Mucosa of descending colon (tissue), 3 donors: Measurements from ENCODE around the gene BAG1. TPM values are rescaled to one million over a fixed set of nuclear protein-coding genes. Genes with fewer than 3 reads are reported as not detected.
A peak's percentile ranks its signal among the peaks of the same experiment; 100 is the strongest.

Experiments used
- ATAC-seq: fragments of 200-7000 bp; cut with Tn5 transposase; one replicate; pipeline ENCODE4 v1.9.1; 2020; ENCODE audit warnings: mild to moderate bottlenecking, moderate library complexity
- DNase-seq, 3 donors: peaks; one replicate each; pipeline ENCODE4 v3.0.0-alpha.2; 2020
- H3K36me3 ChIP-seq: fragments of 200-600 bp; one replicate; pipeline ENCODE4 v1.8.0; 2021; ENCODE audit warnings: low read depth, mild to moderate bottlenecking
- H3K4me1 ChIP-seq: fragments of 200-600 bp; one replicate; pipeline ENCODE4 v1.8.0; 2021; ENCODE audit warnings: low read depth, mild to moderate bottlenecking
- H3K4me3 ChIP-seq: fragments of 200-600 bp; one replicate; pipeline ENCODE4 v1.8.0; 2021; ENCODE audit warnings: mild to moderate bottlenecking
- H3K9me3 ChIP-seq: fragments of 200-600 bp; one replicate; pipeline ENCODE4 v1.8.0; 2021; ENCODE audit warnings: mild to moderate bottlenecking
- intact Hi-C, 2 donors: fragments of 100-400 bp; cut with DNase I in 1 of 2; cut with micrococcal nuclease in 1 of 2; formaldehyde crosslinking; loops; one replicate each; pipeline versions ENCODE4 v1.11.0 to v1.11.1; 2022; cut with DNase I, micrococcal nuclease
- total RNA-seq, 3 donors: library from RNA; stranded (reverse); fragmentation: NEBNext Ultra II Directional in 2 of 3; extraction: Animal tissue kit (Norgen Biotek cat#: 25700) in 2 of 3; gene quantifications; one replicate each; pipeline versions ENCODE4 v1.2.1 to v1.2.4, GENCODE V29; 2021 to 2023
- TF ChIP-seq, protein P1 (sequence below): fragments of 200-600 bp; IDR thresholded peaks from one replicate; pipeline ENCODE4 v1.8.0; 2022; ENCODE audit warnings: antibody characterized with exemption, mild to moderate bottlenecking
- donor health status: DM: no; HTN: no; CAD: no; lungs with moderate emphysema.
- donor health status: DM: no; HTN: no; CAD: no.
- donor health status: DM: no; HTN: yes; CAD: no.

BAG1 gene
- total RNA-seq, 3 donors from 2014 or later, result 120 to 155 (median 153) TPM

DNA sequence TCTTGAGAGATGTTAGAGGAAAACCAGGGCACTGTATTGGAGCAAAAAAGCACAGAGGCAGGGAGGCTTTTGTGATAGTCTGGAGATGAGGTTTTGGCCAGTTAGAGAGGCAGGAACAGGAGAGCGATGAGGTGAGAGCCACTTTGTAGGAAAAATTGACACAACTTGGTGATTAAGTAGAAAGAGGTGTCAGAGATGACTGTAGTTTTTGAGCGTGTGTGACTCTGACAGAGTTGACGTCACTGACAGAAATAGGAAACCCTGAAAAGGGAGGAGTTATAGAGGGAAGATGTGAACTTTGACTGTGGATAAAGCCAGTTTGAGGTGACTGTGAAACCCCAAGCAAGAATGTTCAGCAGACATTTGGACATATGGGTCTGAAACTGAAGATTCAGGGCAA is 41.5 kb upstream of the BAG1 start:
- intact Hi-C loops, result no loop called here
- H3K9me3 ChIP-seq, result no peaks in the 10 kb centered on the region
- TF ChIP-seq, protein P1, sequence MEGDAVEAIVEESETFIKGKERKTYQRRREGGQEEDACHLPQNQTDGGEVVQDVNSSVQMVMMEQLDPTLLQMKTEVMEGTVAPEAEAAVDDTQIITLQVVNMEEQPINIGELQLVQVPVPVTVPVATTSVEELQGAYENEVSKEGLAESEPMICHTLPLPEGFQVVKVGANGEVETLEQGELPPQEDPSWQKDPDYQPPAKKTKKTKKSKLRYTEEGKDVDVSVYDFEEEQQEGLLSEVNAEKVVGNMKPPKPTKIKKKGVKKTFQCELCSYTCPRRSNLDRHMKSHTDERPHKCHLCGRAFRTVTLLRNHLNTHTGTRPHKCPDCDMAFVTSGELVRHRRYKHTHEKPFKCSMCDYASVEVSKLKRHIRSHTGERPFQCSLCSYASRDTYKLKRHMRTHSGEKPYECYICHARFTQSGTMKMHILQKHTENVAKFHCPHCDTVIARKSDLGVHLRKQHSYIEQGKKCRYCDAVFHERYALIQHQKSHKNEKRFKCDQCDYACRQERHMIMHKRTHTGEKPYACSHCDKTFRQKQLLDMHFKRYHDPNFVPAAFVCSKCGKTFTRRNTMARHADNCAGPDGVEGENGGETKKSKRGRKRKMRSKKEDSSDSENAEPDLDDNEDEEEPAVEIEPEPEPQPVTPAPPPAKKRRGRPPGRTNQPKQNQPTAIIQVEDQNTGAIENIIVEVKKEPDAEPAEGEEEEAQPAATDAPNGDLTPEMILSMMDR, result no peak
- no peak overlapping the region for H3K4me3 ChIP-seq
- no peaks in the 10 kb centered on the region for H3K4me1 ChIP-seq
- H3K36me3 ChIP-seq, result no peaks in the 10 kb centered on the region
- no peak for ATAC-seq
- DNase-seq, result no peak

DNA sequence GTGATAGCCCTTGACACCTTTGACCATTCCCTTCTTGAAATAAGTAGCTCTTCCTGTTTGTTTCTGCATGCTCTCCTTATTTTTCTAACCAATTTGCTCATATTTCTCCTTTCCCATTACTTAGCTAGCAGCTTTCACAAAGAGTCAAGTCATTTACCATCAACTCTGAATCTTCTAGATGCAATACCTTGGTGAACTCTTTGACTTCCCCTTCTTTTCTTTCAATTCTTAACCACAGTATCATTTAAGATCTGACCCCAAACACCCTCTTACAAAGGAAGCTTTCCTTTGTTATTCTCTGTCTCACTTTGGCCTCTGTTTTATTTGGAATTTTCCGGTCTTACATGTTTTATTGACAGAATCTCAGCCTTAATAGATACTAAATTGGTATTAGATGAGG is 39.9 kb upstream of the BAG1 start:
- TF ChIP-seq, protein P1, result no peak
- Histone ChIP-seq H3K9me3 (no peaks in the 10 kb centered on the region), H3K36me3 (no peaks in the 10 kb centered on the region), H3K4me1 (no peaks in the 10 kb centered on the region), H3K4me3 (no peak overlapping the region)
- ATAC-seq, result no peak
- DNase-seq, result no peak
- intact Hi-C loops, result no loop called here

DNA sequence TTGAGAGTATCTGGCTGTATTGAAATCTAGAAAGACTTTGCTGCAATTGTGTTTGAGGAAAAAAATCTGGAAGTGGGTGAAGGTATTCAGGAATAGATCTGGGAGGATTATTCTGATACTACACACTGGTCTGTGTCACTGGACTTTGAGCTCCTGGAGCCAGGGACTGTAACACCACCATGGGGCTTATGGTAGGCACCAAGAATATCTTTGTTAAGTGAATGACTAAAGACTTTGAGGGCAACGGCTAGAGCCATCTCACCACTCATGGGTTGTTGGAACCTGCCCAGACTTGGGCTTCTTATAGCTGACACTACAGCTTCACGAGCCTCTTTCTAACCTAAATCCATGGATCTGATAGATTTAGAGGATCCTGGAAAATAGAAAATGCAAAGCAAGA is 36.0 kb upstream of the BAG1 start:
- Histone ChIP-seq H3K9me3 (no peaks in the 10 kb centered on the region), H3K4me3 (no peak overlapping the region), H3K4me1 (peaks cover 34% of the 10 kb centered on the region), H3K36me3 (no peaks in the 10 kb centered on the region)
- intact Hi-C loops, result no loop called here
- DNase-seq (no peak), ATAC-seq (no peak)
- TF ChIP-seq, protein P1, result no peak

DNA sequence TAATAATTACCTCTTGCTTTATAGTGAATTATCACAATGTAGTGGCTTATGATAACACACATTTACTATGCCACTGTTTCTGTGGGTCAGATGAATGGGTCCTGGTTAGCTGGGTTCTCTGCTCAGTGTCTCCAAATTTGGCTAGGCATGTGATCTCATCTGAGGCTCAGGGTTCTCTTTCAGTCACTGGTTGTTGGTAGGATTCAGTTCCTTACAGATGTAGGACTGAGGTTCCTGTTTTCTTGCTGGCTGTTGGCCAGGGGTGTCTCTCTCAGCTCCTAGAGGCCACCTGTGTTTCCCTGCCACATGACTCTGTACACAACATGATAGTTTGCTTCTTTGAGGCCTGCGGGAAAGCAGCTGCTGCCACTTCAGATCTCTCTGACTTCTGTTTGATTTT is 32.9 kb upstream of the BAG1 start:
- intact Hi-C loops, result no loop called here
- no peak overlapping the region for H3K4me3 ChIP-seq
- TF ChIP-seq, protein P1, result no peak
- no peaks in the 10 kb centered on the region for H3K36me3 ChIP-seq
- DNase-seq, result peak; percentile 57 to 80 (median 62)
- peaks cover 40% of the 10 kb centered on the region for H3K4me1 ChIP-seq
- no peaks in the 10 kb centered on the region for H3K9me3 ChIP-seq
- peak; percentile 89 for ATAC-seq

DNA sequence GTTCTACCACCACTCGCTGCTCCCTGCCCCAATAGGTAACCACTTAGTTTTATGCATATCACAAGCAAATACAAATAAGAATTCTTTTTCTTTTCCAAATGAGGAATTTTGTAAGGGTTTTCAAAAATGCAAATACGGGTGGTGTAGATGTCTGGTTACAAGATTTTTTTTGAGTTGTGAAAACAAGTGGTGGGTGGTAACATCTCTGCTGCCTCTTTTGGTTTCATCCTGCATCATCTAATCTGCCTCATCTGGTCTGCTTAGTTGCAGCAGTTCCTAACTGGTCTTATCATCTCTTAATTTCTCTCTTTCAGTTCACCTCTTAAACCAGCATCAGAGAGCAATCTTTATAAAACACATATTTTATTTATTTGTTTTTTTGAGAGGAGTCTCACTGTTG is 31.1 kb upstream of the BAG1 start:
- ATAC-seq, result no peak
- intact Hi-C loops, result no loop called here
- no peak for DNase-seq
- Histone ChIP-seq H3K36me3 (no peaks in the 10 kb centered on the region), H3K4me1 (peaks cover 54% of the 10 kb centered on the region), H3K9me3 (no peaks in the 10 kb centered on the region), H3K4me3 (no peak overlapping the region)
- TF ChIP-seq, protein P1, result no peak
